GM10248 (cell line): ENCODE results near the gene CTDSP2.

Experiments used
- CTCF ChIA-PET: fragments of 300-600 bp; sonication (Branson Sonifier 250); formaldehyde crosslinking; extraction: SDS; loops from one replicate; lab custom pipeline; 2021; ENCODE audit warnings: antibody characterized with exemption; lab: Yijun Ruan, JAX
- POLR2A ChIA-PET: fragments of 350-650 bp; sonication (Branson Sonifier 250); formaldehyde crosslinking; extraction: SDS; loops from one replicate; lab custom pipeline; 2020; ENCODE audit warnings: antibody characterized with exemption; lab: Yijun Ruan, JAX
- DNase-seq: peaks from one replicate; pipeline ENCODE4 v3.0.0; 2012; ENCODE audit errors: extremely low spot score
- CTCF ChIP-seq: IDR thresholded peaks from 2 replicates; pipeline ENCODE4 v1.5.1; 2012; ENCODE audit warnings: mild to moderate bottlenecking, low read depth; ENCODE audit errors: extremely low read depth, missing control alignments, control extremely low read depth

Gene CTDSP2

GRCh38 chr12:57771236-57771872, 75.2 kb downstream of the CTDSP2 start:
- POLR2A ChIA-PET, result interaction anchor here (0.9 kb wide), 1 partner anchor 11 kb away, joined by 3 read pairs; the partner anchor contains the start of gene TSFM
- CTCF ChIA-PET, result interaction anchor here (2.6 to 4.1 kb wide), 3 partner anchors 11 to 15 kb away, joined by 9 to 39 read pairs (median 20); partner anchors contain the start of gene TSFM
- no peak for TF ChIP-seq CTCF
- peak; percentile 87 for DNase-seq

- no peak for TF ChIP-seq CTCF
- DNase-seq, result no peak
- POLR2A ChIA-PET, result no interaction called here
- CTCF ChIA-PET, result interaction anchor here (2.6 to 2.8 kb wide), 2 partner anchors 12 to 14 kb away, joined by 9 to 20 read pairs; partner anchors contain the start of gene TSFM
Measured at GRCh38 chr12:57770734-57771133, 75.8 kb downstream of the CTDSP2 start.
